OCI-LY7 (cell line): ENCODE results near the gene PMS2. TPM values are rescaled to one million over a fixed set of nuclear protein-coding genes. Genes with fewer than 3 reads are reported as not detected.
"Not testable (repeated sequence)": the region's sequence is repeated elsewhere in the genome, so short reads cannot be mapped to it uniquely, and the experiment has no call there.

ENCODE experiments used
- BruUV-seq: library from RNA; stranded (reverse); fragments of 400-500 nt; replicated peaks from 2 replicates; lab custom pipeline; 2021; lab: Mats Ljungman, UMichigan
- CTCF ChIA-PET: fragments of 300-600 bp; sonication (Branson Sonifier 250); formaldehyde crosslinking; loops from one replicate; lab custom pipeline; 2022; ENCODE audit warnings: antibody characterized with exemption; ENCODE audit not compliant: unreplicated experiment; lab: Charles Lee
- POLR2A ChIA-PET: fragments of 300-600 bp; sonication (Branson Sonifier 250); formaldehyde crosslinking; loops from one replicate; lab custom pipeline; 2022; ENCODE audit warnings: antibody characterized with exemption; lab: Charles Lee
- DNase-seq: peaks from one replicate; pipeline ENCODE4 v3.0.0-alpha.2; 2015; ENCODE audit warnings: low spot score
- H2AFZ ChIP-seq: fragments of 200-600 bp; sonication (generic), shearing (Covaris generic); 2 replicates; pipeline ENCODE4 v1.6.1; 2014; ENCODE audit warnings: mild to moderate bottlenecking, antibody characterized with exemption, low read length, moderate library complexity
- H3K27ac ChIP-seq: fragments of 200-600 bp; sonication (generic); 2 replicates; pipeline ENCODE4 v1.5.1; 2014; ENCODE audit warnings: mixed run types, low read depth, mild to moderate bottlenecking, moderate library complexity, low read length, inconsistent platforms; ENCODE audit not compliant: poor library complexity, severe bottlenecking
- H3K36me3 ChIP-seq: fragments of 200-600 bp; sonication (generic); 2 replicates; pipeline ENCODE4 v1.6.1; 2014; ENCODE audit warnings: mild to moderate bottlenecking, antibody characterized with exemption, low read length, moderate library complexity, mixed read lengths; ENCODE audit not compliant: insufficient read depth
- H3K4me1 ChIP-seq: fragments of 200-600 bp; sonication (generic); 2 replicates; pipeline ENCODE4 v1.5.1; 2014; ENCODE audit warnings: mild to moderate bottlenecking, low read length; ENCODE audit not compliant: insufficient read depth, poor library complexity, severe bottlenecking
- H3K4me2 ChIP-seq: fragments of 200-600 bp; sonication (generic); 2 replicates; pipeline ENCODE4 v1.6.1; 2014; ENCODE audit warnings: mild to moderate bottlenecking, low read length
- H3K4me3 ChIP-seq: fragments of 200-600 bp; sonication (generic); 2 replicates; pipeline ENCODE4 v1.5.1; 2014; ENCODE audit warnings: mild to moderate bottlenecking, low read depth, low read length; ENCODE audit not compliant: poor library complexity, severe bottlenecking
- H3K79me2 ChIP-seq: fragments of 200-600 bp; sonication (generic); 2 replicates; pipeline ENCODE4 v1.6.1; 2016; ENCODE audit warnings: low read depth, mild to moderate bottlenecking, low read length, moderate library complexity, mixed read lengths; ENCODE audit not compliant: insufficient read depth
- H3K9me2 ChIP-seq: fragments of 200-600 bp; sonication (generic); 2 replicates; pipeline ENCODE4 v1.6.1; 2016; ENCODE audit warnings: mild to moderate bottlenecking, low read length, mixed read lengths; ENCODE audit not compliant: insufficient read depth
- H3K9me3 ChIP-seq: fragments of 200-600 bp; sonication (generic); 2 replicates; pipeline ENCODE4 v1.6.1; 2014; ENCODE audit warnings: mild to moderate bottlenecking, mixed run types, low read length, mixed read lengths
- H4K20me1 ChIP-seq: fragments of 200-600 bp; sonication (generic); 2 replicates; pipeline ENCODE4 v1.6.1; 2014; ENCODE audit warnings: mild to moderate bottlenecking, antibody characterized with exemption, low read length, moderate library complexity, mixed read lengths; ENCODE audit not compliant: insufficient read depth
- intact Hi-C: fragments of 100-400 bp; cut with micrococcal nuclease; formaldehyde crosslinking; loops from one replicate; pipeline ENCODE4 v1.10.0; 2022; ENCODE audit not compliant: unreplicated experiment
- small RNA-seq: library from RNA; depleted of rRNA; stranded (forward); fragments of <200 nt; gene quantifications from one replicate; pipeline ENCODE3, GENCODE V24; 2014
- total RNA-seq, 2 experiments: library from RNA; depleted of rRNA in 1 of 2; stranded (reverse); fragments of >200 nt in 1 of 2; shearing (Covaris generic) in 1 of 2; gene quantifications; 2 replicates each; pipeline ENCODE4 v1.2.3, GENCODE V29; 2014 to 2022

Gene PMS2
- total RNA-seq, 2 experiments from 2014 or later, result 22.9 to 37.1 TPM

DNA sequence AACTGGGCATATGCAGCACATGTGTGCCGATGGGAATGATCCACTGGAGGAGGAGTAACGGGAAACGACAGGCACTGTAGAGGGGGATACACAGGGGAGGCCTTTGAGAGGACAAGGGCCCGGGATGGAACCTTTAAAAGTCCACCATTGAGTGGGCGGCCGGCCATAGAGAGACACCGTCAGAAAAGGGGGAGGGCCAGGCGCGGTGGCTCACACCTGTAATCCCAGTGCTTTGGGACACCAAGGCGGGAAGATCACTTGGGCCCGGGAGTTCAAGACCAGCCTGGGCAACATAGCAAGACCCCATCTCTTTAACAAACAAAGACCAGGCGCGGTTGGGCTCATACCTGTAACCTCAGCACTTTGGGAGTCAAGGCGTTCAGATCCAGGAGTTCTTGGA lies 77.6 kb downstream of the PMS2 start:
- H3K9me3 ChIP-seq, POLR2A ChIA-PET, H3K27ac ChIP-seq, H3K36me3 ChIP-seq, H3K4me2 ChIP-seq, BruUV-seq, intact Hi-C loops, H4K20me1 ChIP-seq, DNase-seq, H3K4me3 ChIP-seq, CTCF ChIA-PET, H3K4me1 ChIP-seq, H3K79me2 ChIP-seq, H2AFZ ChIP-seq, H3K9me2 ChIP-seq: not testable (repeated sequence)

DNA sequence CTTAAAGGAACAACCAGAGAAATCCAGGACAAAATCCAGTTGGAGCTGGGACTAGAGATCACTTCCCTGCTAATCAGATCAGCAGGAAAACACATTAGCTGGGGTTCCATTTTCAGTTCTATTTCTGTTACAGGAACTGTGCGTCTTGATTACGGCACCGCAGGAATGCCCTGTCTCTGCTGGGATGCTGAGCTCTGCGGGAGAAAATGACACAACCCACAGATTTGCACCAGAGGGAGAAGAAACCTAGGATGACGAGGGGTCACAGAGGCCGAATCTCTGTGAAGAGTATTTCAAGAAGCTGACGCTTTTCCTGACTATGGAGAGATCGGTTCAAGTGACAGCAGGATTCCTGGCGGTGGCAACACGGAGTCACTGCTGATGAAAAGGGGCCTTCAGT lies 78.6 kb downstream of the PMS2 start:
- DNase-seq, H3K9me3 ChIP-seq, H3K4me1 ChIP-seq, POLR2A ChIA-PET, H3K4me2 ChIP-seq, H3K4me3 ChIP-seq, BruUV-seq, H3K27ac ChIP-seq, intact Hi-C loops, CTCF ChIA-PET, H3K9me2 ChIP-seq, H4K20me1 ChIP-seq, H3K36me3 ChIP-seq, H2AFZ ChIP-seq, H3K79me2 ChIP-seq: not testable (repeated sequence)

DNA sequence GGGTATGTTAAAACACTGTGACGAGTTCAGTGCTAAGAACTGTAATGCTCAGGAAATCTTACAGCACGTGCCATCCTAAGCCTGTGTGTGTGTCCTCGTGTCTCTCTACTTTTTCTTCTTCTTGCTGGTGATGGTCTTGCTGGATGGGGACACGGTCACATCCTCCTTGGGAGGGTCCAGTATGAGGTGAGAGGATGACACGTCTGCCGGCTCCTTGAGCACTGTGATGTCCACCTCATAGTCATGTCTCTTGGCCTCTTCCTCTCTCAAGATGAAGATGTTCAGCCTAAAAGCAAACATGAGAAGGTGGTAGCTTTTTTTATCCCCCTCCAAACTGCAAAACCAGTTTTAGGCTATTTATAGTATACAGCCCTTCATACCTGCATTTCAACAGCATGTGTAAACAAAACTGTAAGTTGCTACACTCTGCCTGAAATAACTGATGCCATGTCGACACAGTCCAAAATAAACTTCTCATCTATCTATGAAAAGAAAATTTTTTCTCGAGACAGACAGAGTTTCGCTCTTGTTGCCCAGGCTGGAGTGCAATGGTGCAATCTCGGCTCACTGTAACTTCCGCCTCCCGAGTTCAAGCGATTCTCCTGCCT lies 82.5 kb downstream of the PMS2 start:
- H4K20me1 ChIP-seq, intact Hi-C loops, H3K4me2 ChIP-seq, H2AFZ ChIP-seq, CTCF ChIA-PET, H3K9me3 ChIP-seq, DNase-seq, H3K4me3 ChIP-seq, H3K9me2 ChIP-seq, H3K36me3 ChIP-seq, H3K27ac ChIP-seq, H3K4me1 ChIP-seq, POLR2A ChIA-PET, H3K79me2 ChIP-seq: not testable (repeated sequence)
- BruUV-seq, result TSS peak; percentile 50

DNA sequence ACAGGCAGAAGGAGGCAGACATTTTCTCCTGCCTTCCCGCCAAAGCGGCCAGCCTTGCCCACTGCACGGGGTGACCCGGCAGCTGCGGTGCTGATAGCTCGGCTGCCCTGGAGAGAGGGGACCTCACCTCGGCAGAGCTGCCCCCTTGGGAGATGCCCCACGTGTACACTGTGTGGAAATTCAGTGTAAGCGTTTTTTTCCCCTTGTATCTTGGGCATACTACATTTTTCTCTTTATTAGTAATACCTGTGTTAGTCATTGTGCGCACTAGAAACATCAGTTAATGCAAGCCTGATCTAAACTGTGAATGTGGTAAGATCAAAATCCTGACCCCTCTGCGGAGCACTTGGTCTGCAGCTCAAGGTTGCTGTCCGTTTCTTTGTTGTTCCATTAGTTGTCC lies 84.2 kb downstream of the PMS2 start:
- intact Hi-C loops, H3K27ac ChIP-seq, H3K4me2 ChIP-seq, DNase-seq, H2AFZ ChIP-seq, H4K20me1 ChIP-seq, BruUV-seq, POLR2A ChIA-PET, H3K4me3 ChIP-seq, CTCF ChIA-PET, H3K9me2 ChIP-seq, H3K79me2 ChIP-seq, H3K36me3 ChIP-seq, H3K9me3 ChIP-seq, H3K4me1 ChIP-seq: not testable (repeated sequence)

DNA sequence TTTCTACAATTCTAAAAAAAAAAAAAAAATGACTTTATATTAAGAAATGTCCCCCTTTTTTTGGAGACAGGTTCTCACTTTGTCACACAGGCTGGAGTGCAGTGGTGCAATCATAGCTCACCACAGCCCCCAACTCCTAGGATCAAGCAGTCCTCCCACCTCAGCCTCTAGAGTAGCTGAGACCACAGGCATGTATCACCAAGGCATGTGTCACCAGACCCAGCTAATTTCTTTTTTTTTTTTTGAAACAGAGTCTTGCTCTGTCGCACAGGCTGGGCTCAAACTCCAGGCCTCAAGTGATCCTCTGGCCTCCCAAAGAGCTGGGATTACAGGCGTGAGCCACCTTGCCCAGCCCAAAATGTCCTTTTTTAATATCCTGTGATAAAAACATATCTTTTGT lies 84.7 kb downstream of the PMS2 start:
- H3K4me3 ChIP-seq, intact Hi-C loops, H3K4me2 ChIP-seq, H3K4me1 ChIP-seq, BruUV-seq, H4K20me1 ChIP-seq, H3K36me3 ChIP-seq, H2AFZ ChIP-seq, H3K9me2 ChIP-seq, H3K9me3 ChIP-seq, POLR2A ChIA-PET, DNase-seq, CTCF ChIA-PET, H3K27ac ChIP-seq, H3K79me2 ChIP-seq: not testable (repeated sequence)

Small RNAs within 50 kb of the gene (small RNA-seq; reads per million reads assigned to genes)
- gene RF00019, result not detected
- not detected for gene RNU6-218P
- 4.3 reads per million, percentile 90 among the genes with 10 or more reads in this experiment for gene SNORA80D

Other genes starting within 250 kb of the PMS2 start
- 28.6 and 29.4 TPM in 2 replicates for gene RNF216, start 227.4 kb downstream of the PMS2 start, total RNA-seq (2014; rRNA removed; shearing (Covaris generic))
- gene RNF216, start 227.4 kb downstream of the PMS2 start, total RNA-seq (2022), result 29.8 and 32.6 TPM in 2 replicates
- not detected in 2 replicates for gene OCM, start 128.3 kb downstream of the PMS2 start, total RNA-seq (2014; rRNA removed; shearing (Covaris generic))
- gene OCM, start 128.3 kb downstream of the PMS2 start, total RNA-seq (2022), result not detected in 2 replicates
- gene CCZ1, start 110.3 kb downstream of the PMS2 start, total RNA-seq (2014; rRNA removed; shearing (Covaris generic)), result 48.1 and 52.3 TPM in 2 replicates
- 108 and 115 TPM in 2 replicates for gene CCZ1, start 110.3 kb downstream of the PMS2 start, total RNA-seq (2022)
- 0.09 and 0.51 TPM in 2 replicates for gene RSPH10B, start 38.4 kb downstream of the PMS2 start, total RNA-seq (2014; rRNA removed; shearing (Covaris generic))
- 0.29 and 0.94 TPM in 2 replicates for gene RSPH10B, start 38.4 kb downstream of the PMS2 start, total RNA-seq (2022)
- gene AIMP2, start 223 bp upstream of the PMS2 start, total RNA-seq (2014; rRNA removed; shearing (Covaris generic)), result 56.9 and 59.5 TPM in 2 replicates
- 63.5 and 70.4 TPM in 2 replicates for gene AIMP2, start 223 bp upstream of the PMS2 start, total RNA-seq (2022)
- gene ANKRD61, start 22.3 kb upstream of the PMS2 start, total RNA-seq (2014; rRNA removed; shearing (Covaris generic)), result 0.31 and 0.32 TPM in 2 replicates
- 0.27 and 0.68 TPM in 2 replicates for gene ANKRD61, start 22.3 kb upstream of the PMS2 start, total RNA-seq (2022)
- gene EIF2AK1, start 50.1 kb upstream of the PMS2 start, total RNA-seq (2014; rRNA removed; shearing (Covaris generic)), result 194 and 232 TPM in 2 replicates
- gene EIF2AK1, start 50.1 kb upstream of the PMS2 start, total RNA-seq (2022), result 110 and 115 TPM in 2 replicates
- 9.5 and 9.8 TPM in 2 replicates for gene USP42, start 95.9 kb upstream of the PMS2 start, total RNA-seq (2014; rRNA removed; shearing (Covaris generic))
- 17.2 and 18.8 TPM in 2 replicates for gene USP42, start 95.9 kb upstream of the PMS2 start, total RNA-seq (2022)